Liver (tissue), 9 donors: Measurements from ENCODE around the gene SULT6B1. TPM values are rescaled to one million over a fixed set of nuclear protein-coding genes. Genes with fewer than 3 reads are reported as not detected.
A peak's percentile ranks its signal among the peaks of the same experiment; 100 is the strongest.

ENCODE experiments used
- DNase-seq: peaks from one replicate; pipeline ENCODE4 v3.0.0-alpha.2; 2017; ENCODE audit warnings: low spot score
- H3K27ac ChIP-seq, 2 donors: one replicate each; pipeline ENCODE4 v1.7.0; 2013; ENCODE audit warnings: inconsistent platforms in 2 of 2, low read length in 2 of 2, control low read depth in 1 of 2, low read depth in 1 of 2, mild to moderate bottlenecking in 1 of 2
- H3K27me3 ChIP-seq, 4 donors: one replicate each; pipeline versions ENCODE4 v1.6.1 to v1.7.0; 2013; ENCODE audit warnings: low read length in 3 of 4, inconsistent platforms in 1 of 4, mild to moderate bottlenecking in 1 of 4, moderate library complexity in 1 of 4; ENCODE audit not compliant: control insufficient read depth in 4 of 4, insufficient read depth in 4 of 4
- H3K36me3 ChIP-seq, 4 donors: one replicate each; pipeline versions ENCODE4 v1.6.1 to v1.7.0; 2013; ENCODE audit warnings: low read length in 3 of 4, mild to moderate bottlenecking in 3 of 4, low read depth in 1 of 4, moderate library complexity in 1 of 4; ENCODE audit not compliant: control insufficient read depth in 4 of 4, insufficient read depth in 3 of 4
- H3K4me1 ChIP-seq, 4 donors: one replicate each; pipeline versions ENCODE4 v1.6.1 to v1.7.0; 2013; ENCODE audit warnings: low read length in 3 of 4, mild to moderate bottlenecking in 3 of 4, moderate library complexity in 1 of 4; ENCODE audit not compliant: control insufficient read depth in 4 of 4, insufficient read depth in 4 of 4
- H3K4me3 ChIP-seq, 3 donors: one replicate each; pipeline versions ENCODE4 v1.6.1 to v1.7.0; 2013; ENCODE audit warnings: low read length in 3 of 3, control low read depth in 1 of 3, low read depth in 1 of 3, mild to moderate bottlenecking in 1 of 3
- H3K9ac ChIP-seq, 2 donors: one replicate each; pipeline ENCODE4 v1.7.0; 2013; ENCODE audit warnings: low read length in 2 of 2, mild to moderate bottlenecking in 2 of 2, moderate library complexity in 2 of 2, control low read depth in 1 of 2, low read depth in 1 of 2
- H3K9me3 ChIP-seq, 4 donors: one replicate each; pipeline versions ENCODE4 v1.6.1 to v1.7.0; 2013; ENCODE audit warnings: low read length in 3 of 4; ENCODE audit not compliant: control insufficient read depth in 4 of 4
- CTCF ChIP-seq: fragments of 150-350 bp; IDR thresholded peaks from 2 replicates; pipeline ENCODE4 v1.5.1; 2017; ENCODE audit warnings: improper control_type of control experiment, low read depth, low read length; ENCODE audit not compliant: missing input control
- FOXA2 ChIP-seq: IDR thresholded peaks from 2 replicates; pipeline ENCODE4 v1.6.1; 2016; ENCODE audit warnings: antibody characterized with exemption
- GABPA ChIP-seq, 2 donors: IDR thresholded peaks in 1 of 2; conservative IDR thresholded peaks in 1 of 2; 2 replicates each; pipeline ENCODE4 v1.6.1; 2016; ENCODE audit warnings: antibody characterized with exemption in 2 of 2, mild to moderate bottlenecking in 1 of 2, moderate library complexity in 1 of 2
- HNF4A ChIP-seq, 2 donors: conservative IDR thresholded peaks; 2 replicates each; pipeline ENCODE4 v1.6.1; 2016; ENCODE audit warnings: antibody characterized with exemption in 2 of 2, mild to moderate bottlenecking in 2 of 2
- HNF4G ChIP-seq: IDR thresholded peaks from 2 replicates; pipeline ENCODE4 v1.6.1; 2016; ENCODE audit warnings: antibody characterized with exemption
- RAD21 ChIP-seq, 2 donors: IDR thresholded peaks; 2 replicates each; pipeline ENCODE4 v1.6.1; 2016; ENCODE audit warnings: antibody characterized with exemption in 2 of 2, mild to moderate bottlenecking in 2 of 2
- REST ChIP-seq: IDR thresholded peaks from 2 replicates; pipeline ENCODE4 v1.6.1; 2016; ENCODE audit warnings: antibody characterized with exemption, mild to moderate bottlenecking
- RXRA ChIP-seq, 2 donors: IDR thresholded peaks; 2 replicates each; pipeline ENCODE4 v1.6.1; 2017 to 2018; ENCODE audit warnings: antibody characterized with exemption in 2 of 2, mild to moderate bottlenecking in 1 of 2
- SP1 ChIP-seq: IDR thresholded peaks from 2 replicates; pipeline ENCODE4 v1.6.1; 2018; ENCODE audit warnings: antibody characterized with exemption, mild to moderate bottlenecking
- TAF1 ChIP-seq: conservative IDR thresholded peaks from 2 replicates; pipeline ENCODE4 v1.6.1; 2016; ENCODE audit warnings: antibody characterized with exemption, mild to moderate bottlenecking
- YY1 ChIP-seq: IDR thresholded peaks from 2 replicates; pipeline ENCODE4 v1.6.1; 2016; ENCODE audit warnings: antibody characterized with exemption, mild to moderate bottlenecking
- ZBTB33 ChIP-seq: IDR thresholded peaks from 2 replicates; pipeline ENCODE4 v1.6.1; 2016; ENCODE audit warnings: antibody characterized with exemption
- WGBS: extraction: QIAGEN DNeasy Blood & Tissue Kit; methylation state at CpG from one replicate; pipeline ENCODE4 v1.1.7; 2013; 5-methylcytosine and 5-hydroxymethylcytosine counted together
- polyA plus RNA-seq, 2 donors: library from polyadenylated mRNA; stranded (reverse) in 1 of 2; unstranded in 1 of 2; fragments of 200-250 nt in 1 of 2; fragments of >200 nt in 1 of 2; fragmentation: Nextera tagmentation in 1 of 2; extraction: Ambion mirVana in 1 of 2; gene quantifications; one replicate each; pipeline versions ENCODE4 v1.2.1 to v1.2.3, GENCODE V29; 2013 to 2015
- total RNA-seq, 2 donors: library from RNA; depleted of rRNA; stranded (reverse); fragments of >200 nt; gene quantifications; one replicate each; pipeline ENCODE4 v1.2.3, GENCODE V29; 2014
- donor health status: healthy.
- donor health status: healthy.
- donor health status: healthy.
- donor health status: healthy.
- donor health status: healthy.

SULT6B1 gene
- total and polyA plus RNA-seq, 4 donors: not detected

GRCh38 chr2:37168217-37168981, 20.1 kb downstream of the SULT6B1 start:
- DNase-seq: no peak
- no peak for TF ChIP-seq SP1
- no peak for TF ChIP-seq HNF4G
- TF ChIP-seq RXRA (IDR thresholded peaks at IDR 0.05): no peak
- TF ChIP-seq ZBTB33: no peak
- peak; percentile 74 to 80 for TF ChIP-seq RAD21 (IDR thresholded peaks at IDR 0.05)
- TF ChIP-seq CTCF: peak; percentile 58
- TF ChIP-seq REST: no peak
- no peak for TF ChIP-seq HNF4A (conservative IDR thresholded peaks at IDR 0.05)
- no peak overlapping the region for H3K27ac ChIP-seq

GRCh38 chr2:37167636-37168180, 20.8 kb downstream of the SULT6B1 start:
- DNase-seq: no peak
- Histone ChIP-seq H3K4me1 (peaks cover 2 to 3% (median 3%) of the 10 kb centered on the region in 4 donors), H3K4me3 (no peak overlapping the region), H3K9ac (no peak overlapping the region), H3K36me3 (no peaks in the 10 kb centered on the region), H3K27me3 (no peaks in the 10 kb centered on the region), H3K9me3 (no peaks in the 10 kb centered on the region), H3K27ac (no peak overlapping the region)
- 91% methylated on average over 3 of the region's 3 CpGs for WGBS
- TF ChIP-seq FOXA2 (no peak), CTCF (no peak), SP1 (no peak), GABPA (IDR thresholded peaks at IDR 0.05 in 1 of 2, conservative IDR thresholded peaks at IDR 0.05 in 1 of 2) (no peak), TAF1 (no peak), YY1 (no peak)

More at GRCh38 chr2:37168217-37168981, 20.1 kb downstream of the SULT6B1 start:
- WGBS: 42% methylated on average over 17 of the region's 17 CpGs
- Histone ChIP-seq H3K4me3 (no peak overlapping the region), H3K36me3 (no peaks in the 10 kb centered on the region), H3K27me3 (no peaks in the 10 kb centered on the region), H3K4me1 (peaks cover 2 to 3% (median 3%) of the 10 kb centered on the region in 4 donors), H3K9me3 (no peaks in the 10 kb centered on the region), H3K9ac (no peak overlapping the region)
